ENCODE data around the gene CLN6.

Gene CLN6

GRCh38 chr15:68229386-68230156 is at the start of gene CLN6:
TSS of gene CLN6 (minus strand) at chr15:68229728. CDS start at chr15:68229584, 144 bp downstream.
- peak; percentile 61 for DNase-seq

DNA sequence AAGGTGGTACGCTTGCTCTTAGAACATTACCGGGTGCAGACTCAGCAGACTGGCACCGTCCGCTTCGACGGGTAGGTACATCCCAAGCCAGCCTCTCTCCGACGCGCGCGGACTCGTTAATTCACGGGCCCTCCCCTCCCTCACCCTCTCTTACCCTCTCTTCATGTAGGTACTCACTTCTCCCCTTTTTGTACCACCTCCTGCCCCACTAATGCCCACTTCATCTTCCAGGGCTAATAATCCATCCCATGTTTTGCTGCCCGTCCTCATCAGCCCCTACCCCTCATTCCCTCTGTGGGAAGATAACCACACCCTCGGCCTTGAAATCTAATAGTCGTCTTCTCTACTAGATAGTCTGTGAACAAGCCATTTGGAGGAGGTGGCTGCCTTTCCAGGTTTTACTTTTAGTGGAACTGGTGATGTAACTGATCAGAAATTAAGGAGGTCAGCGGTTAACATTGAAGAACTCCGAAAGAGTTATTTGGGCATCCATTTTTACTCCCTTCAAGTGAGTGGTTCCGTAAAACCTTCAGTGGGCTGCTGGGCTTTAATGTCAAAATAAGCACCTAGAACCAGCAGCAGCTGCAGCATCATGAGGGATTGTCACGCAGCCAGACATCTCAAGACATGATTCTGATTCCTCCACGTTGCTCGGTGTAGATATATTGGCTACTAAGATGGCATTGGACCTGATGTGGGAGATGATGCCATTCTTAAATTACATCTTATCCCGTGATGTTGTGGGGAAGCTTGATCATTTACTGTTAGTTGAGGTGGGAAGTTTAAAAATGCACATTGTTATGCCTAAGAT is 49.3 kb upstream of the CLN6 start:
- no peak for DNase-seq

GRCh38 chr15:68278345-68278594 is 48.7 kb upstream of the CLN6 start:
- DNase-seq = no peak

DNA sequence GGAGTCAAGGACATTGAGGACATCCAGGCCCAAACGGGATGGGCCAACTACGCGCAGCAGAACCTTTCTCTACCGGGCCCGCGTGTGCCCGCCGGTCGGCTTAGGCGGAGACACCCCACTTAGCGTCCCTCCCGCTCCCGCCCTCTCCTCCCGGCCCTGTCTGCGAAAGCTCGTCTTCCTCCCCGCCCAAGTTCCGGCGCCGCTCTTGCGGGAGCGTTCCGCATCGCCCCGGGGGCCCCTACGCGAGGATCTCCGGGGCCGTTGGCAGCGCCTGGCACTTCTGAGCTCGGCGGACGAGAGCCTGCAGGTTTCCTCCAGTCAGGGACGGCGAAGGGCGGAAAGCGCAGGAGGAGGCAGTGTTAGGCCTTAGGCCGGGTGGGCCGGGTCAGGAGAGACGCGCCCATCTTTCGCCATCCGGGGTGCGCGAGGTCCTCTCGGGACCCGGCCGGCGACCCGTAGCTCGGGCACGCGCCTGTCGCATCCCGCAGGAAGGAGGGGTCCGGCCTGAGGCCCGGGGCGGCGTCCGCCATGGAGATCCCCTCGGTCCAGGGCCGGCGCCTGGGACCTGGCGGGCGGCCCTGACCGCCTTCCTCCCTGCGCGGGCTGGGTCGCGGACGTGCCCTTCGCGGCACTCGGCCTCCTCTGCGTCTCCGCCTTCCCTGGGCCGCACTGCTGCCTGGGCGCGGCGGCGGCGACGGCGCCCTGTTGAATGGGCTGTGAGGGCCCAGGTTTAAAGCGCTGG is 48.2 kb upstream of the CLN6 start, which contains the start of gene FEM1B:
FEM1B (plus strand) TSS at position 143 of the 742 bp plus-strand sequence. CDS start 673 bp downstream, outside the sequence.
- peak; percentile 90 for DNase-seq

DNA sequence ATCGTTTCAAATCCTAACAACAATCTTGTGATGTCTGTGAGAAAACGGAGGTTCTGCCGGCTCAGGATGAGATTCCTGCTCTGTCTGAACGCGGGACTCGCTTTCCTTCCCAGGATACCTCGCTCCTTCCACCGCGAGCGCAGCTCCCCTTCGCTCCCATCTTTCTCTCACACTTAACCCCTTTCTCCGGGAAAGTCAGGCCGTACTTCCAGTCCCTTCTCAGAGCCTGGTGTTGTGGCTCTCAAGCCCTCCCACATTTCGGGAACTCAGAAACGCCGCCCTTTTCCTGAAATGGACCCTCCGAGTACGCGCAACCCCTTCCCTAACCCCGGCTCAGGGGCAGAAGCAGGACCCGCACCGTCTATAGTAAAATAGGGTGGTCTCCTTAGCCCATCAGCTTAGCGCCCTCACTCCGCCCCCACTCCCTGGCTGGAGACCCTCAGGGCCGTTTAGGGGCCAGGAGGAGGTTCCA is 47.6 kb upstream of the CLN6 start:
- peak; percentile 78 for DNase-seq

GRCh38 chr15:68276668-68277067 is 47.1 kb upstream of the CLN6 start:
- DNase-seq = no peak

GRCh38 chr15:68275165-68275746 is 45.7 kb upstream of the CLN6 start:
- no peak for DNase-seq

DNA sequence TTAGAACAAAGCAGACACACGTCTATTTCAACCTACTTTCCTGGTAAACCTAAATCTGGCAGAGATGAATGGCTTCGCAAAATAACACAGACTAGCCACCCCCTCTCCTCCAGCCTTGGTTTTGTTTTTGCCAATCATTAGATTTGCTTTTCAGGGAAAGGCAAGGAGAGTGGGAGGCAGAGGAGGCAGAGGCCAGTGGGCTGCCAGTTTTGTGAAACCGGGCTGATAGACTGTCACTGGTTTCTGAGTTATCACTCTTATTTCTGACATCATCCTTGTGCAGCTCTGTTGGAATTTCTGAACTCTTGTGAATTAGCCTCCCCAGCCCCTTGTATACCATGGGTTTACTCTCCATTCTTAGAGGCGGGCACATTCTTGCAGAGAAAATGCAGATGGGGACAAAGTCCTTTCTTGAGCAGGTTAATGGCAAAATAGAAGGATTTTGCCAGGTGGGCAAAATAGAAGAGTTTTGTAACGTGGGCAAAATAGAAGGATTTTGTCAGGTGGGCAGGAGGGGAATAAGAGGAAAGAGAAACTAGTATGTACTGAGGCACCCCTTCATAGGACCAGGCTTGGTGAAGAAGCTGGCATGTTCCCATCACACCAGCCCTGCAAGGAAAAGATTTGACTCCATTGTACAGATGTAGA is 44.8 kb upstream of the CLN6 start:
- DNase-seq = no peak

- no peak for DNase-seq
Observed at GRCh38 chr15:68272721-68273271, 43.3 kb upstream of the CLN6 start.

DNA sequence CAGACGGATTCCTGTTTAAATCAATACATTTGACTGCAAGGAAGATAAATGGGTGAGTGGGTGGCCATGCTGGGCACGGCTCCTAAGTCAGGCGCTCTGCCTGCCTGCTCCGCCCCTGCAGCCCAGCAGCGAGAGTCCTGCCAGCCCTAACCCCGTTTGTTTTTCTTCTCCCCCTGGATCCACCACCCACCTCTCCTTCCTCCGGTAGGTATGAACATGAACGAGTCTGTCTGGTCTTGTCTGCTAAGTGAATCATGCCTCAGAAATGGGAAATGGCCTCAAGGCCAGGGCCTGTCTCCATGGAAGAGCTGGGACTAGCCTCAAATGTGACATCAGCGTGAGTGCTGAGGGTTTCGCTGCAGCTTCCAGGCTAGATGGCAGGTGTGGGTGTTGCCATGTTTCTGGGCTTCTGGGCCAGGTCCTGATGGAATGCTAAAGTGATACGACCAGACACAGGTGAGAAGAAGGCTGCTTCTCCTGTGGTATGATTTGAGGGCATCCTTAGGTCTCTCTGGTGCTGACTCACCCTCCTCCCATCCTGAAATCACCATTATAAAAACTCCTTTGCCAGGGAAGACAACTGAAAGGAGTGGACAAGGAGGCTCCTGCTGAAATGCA is 42.4 kb upstream of the CLN6 start:
- no peak for DNase-seq

- no peak for DNase-seq
Observed at GRCh38 chr15:68268405-68268804, 38.9 kb upstream of the CLN6 start.

- DNase-seq = no peak
Observed at GRCh38 chr15:68265674-68266073, 36.1 kb upstream of the CLN6 start.

DNA sequence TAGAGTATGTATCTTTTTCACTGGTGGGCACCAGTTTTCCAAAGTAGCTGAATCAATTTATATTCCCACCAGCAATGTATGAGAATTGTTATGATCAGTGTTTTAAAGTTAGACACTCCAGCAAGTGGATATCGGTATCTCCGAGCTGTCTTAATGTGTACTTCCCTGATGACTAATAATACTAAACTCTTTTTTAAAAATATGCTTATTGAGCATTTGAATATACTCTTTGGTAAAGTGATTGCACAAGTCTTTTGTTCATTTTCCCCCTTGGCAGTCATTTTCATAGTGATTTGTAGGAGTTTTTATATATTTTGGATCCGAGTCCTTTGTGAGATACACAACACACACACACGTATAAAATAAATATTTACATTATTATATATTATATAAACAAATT is 35.6 kb upstream of the CLN6 start:
- DNase-seq = no peak

DNA sequence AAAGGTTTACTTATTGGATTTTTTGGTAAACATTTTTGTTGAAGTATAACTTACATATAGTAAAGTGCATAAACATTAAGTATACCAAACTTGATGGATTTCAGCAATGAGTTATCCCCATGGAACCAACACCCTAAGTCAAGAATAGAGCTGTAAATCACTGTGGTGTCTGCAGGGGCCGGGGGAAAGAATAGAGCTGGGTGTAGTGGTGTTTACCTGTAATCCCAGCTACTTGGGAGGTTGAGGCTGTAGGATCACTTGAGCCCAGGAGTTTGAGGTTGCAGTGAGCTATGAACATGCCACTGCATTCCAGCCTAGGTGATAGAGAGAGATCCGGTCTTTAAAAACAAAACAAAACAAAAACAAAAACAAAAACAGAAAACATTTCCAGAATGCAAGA is 34.8 kb upstream of the CLN6 start:
- no peak for DNase-seq

DNA sequence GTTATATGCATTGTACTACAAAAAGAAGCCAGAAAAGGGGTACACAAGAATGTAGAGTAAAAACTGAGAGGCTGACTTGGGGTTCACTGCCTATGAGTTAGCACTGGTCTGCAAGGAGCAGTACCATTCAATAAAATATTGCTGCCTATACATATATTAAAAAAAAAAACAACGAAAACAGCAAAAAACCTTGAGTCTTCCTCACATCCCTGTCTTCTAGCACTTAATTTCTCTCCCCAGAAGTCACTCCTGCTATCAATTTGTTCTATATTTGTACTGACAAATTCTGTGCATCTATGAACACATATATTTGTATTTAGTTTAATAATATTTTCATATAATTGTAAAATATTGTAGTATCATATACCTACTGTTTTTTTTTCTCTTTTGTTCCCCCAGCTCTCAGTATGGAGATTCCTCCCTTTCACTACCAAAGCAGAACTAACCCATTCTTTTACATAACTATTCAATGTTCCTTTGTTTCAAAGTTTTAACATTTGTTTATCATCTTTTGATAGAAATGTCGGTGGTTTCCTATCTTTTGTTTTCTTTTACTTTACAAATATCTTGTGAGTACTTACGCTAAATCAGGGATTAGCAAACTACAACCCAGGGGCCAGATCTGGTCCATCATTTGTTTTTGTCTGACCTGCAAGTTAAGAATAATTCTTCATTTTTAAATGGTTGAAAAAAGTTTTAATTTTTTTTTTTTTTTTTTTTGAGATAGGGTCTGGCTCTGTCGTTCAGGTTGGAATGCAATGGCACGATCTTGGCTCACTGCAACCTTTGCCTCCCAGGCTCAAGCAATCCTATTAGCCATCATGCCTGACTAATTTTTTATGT is 33.2 kb upstream of the CLN6 start:
- DNase-seq = no peak

DNA sequence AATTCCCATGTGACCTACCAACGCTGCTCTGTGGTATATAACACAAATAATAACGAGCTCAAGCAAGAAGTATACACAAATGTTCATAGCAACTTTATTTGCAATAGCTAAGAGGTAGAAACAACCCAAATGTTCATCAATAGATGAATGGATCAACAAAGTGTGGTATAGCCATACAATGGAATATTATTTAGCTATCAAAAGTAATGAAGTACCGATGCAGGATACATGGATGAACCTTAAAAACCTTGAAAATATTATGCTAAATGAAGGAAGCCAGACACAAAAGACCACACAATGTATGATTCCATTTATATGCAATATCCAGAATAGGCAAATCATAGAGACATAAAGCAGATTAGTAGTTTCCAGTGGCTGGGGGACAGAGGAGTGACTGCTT is 32.5 kb upstream of the CLN6 start:
- no peak for DNase-seq

DNA sequence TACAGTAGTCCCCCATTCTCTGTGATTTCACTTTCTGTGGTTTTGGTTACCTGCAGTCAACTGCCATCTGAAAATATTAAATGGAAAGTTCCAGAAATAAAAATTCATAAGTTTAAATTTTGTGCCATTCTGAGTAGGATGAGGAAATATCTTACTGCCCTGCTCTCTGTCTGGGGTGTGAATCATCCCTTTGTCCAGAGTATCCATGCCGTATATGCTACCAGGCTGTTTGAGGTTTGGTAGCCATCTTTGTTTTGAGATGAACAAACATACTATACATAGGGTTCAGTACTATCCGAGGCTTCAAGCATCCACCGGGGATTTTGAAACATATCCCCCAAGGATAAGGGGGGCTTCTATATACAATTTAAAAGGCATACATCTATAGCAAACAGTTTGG is 31.7 kb upstream of the CLN6 start:
- DNase-seq = no peak

DNA sequence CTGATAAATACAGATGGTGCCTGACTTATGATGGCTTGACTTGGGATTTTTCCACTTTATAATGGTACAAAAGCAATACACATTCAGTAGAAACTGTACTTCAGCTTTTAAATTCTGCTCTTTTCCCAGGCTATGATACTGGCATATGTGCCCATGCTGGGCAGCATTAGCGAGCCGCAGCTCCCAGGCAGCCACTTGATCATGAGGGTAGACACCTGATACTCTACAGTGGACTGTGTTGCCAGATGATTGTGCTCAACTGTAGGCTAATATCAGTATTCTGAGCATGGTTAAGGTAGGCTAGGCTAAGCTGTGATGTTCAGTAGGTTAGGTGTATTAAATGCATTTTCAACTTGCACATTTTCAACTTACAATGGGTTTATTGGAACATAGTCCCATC is 30.4 kb upstream of the CLN6 start:
- no peak for DNase-seq

- DNase-seq = no peak
Observed at GRCh38 chr15:68258692-68259091, 29.2 kb upstream of the CLN6 start.

DNA sequence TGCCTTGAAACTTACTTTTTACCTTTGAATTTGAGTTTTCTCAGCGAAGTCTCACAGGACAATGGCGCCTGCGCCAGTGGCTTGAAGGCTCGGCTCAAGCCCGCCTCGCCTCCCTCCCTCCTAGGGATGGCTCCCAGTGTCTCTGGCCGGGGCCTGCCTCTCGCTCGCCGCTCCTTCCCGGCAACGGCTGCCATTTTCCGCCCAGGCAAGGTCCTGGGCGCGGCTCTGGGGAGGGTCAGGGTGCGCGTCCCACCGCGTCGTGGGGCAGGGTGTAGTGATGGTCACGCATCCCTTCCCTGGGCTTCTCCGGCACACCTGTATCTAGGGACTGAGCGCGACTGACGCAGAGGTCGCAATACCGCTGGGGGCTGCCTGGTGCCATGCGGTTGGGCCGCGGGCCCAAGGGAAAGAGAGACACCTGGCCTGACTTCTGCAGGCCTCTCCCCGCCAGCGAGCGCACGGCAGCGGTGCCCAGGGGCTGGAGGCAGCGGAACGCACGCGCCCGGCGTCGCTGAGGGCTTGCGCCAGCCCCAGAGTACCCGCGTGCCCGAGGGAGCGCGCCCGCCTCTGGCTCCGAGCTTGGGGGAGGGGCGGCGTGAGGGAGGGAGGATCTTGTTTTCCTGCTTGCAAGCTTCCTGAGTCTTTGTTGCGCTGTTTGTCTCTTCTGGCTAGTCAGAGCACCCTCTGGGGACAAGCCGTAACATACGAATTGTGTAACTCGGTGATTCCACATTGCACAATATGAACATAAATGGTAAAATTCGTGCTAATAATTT is 27.3 kb upstream of the CLN6 start:
- no peak for DNase-seq
